Hepatocyte (in vitro differentiated cells): ENCODE results near the gene LHX4.

Source experiments
- CTCF ChIP-seq: fragments of 200-600 bp; sonication (generic); IDR thresholded peaks from 2 replicates; pipeline ENCODE4 v1.5.1; 2016; ENCODE audit warnings: antibody characterized with exemption, mild to moderate bottlenecking; ENCODE audit not compliant: poor library complexity
- EZH2 ChIP-seq: fragments of 200-600 bp; sonication (generic); IDR thresholded peaks from 2 replicates; pipeline ENCODE4 v1.6.1; 2016; ENCODE audit warnings: antibody characterized with exemption, mild to moderate bottlenecking, borderline replicate concordance

DNA sequence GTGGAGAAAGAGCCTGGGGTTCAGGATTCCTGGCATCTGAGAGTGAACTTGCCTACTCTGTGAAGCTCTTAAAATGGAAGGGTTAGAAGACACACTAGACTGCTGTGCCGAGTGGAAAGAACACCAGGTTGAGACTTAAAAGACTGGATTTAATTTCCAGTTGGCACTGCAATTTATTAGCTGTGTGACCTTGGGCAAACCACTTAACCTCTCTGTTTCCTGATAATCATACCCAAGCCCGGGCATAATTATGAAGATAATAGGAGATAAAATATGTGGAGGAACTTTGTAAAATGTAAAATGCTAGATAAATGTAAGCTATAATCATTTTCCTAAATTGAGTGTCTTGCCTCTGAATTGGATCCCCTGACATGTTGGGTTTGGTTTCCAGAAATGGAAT is 4.7 kb upstream of the LHX4 start:
- TF ChIP-seq CTCF (no peak), EZH2 (no peak)
